Raji (cell line): ENCODE results near the gene PI3.

Experiments used
- POLR2A ChIP-seq: IDR thresholded peaks from 2 replicates; pipeline ENCODE4 v1.6.1; 2011; ENCODE audit warnings: low read depth, low read length, control low read depth; ENCODE audit not compliant: insufficient read depth

PI3 gene

DNA sequence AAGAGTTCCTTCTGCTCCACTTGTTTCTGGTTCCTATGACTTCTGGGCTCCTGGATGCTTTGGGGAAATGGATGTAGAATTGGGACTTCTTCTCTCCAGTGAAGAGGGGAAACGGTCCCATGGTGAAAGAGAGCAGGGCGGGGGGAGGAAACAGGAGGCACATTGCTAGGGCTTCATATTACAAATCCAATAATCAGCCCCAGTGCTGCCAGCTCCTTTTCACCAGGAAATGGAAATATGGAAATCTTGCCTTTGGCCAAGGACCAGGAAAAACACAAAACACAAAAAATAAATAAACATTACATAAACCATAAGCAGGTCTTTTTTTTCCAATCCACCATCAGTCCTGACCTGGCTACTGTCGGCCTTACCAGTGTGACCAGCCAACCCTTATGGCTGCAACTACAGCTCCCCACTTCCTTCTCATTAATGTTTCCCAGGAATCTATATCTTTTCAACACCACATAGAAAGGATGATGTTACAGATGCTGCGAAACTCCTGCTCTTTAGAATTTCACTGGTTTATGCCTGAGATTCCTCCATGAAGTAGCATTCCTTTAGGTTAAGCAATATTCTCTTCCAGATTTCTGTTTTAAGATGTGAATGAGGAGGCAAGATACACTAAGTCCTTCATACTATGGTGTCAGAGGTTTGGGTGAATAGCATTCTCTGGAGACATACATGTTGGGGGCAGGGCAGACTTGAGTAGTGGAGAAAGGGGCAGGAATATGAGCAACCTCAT is 2.0 kb downstream of the PI3 start:
- no peak for TF ChIP-seq POLR2A

DNA sequence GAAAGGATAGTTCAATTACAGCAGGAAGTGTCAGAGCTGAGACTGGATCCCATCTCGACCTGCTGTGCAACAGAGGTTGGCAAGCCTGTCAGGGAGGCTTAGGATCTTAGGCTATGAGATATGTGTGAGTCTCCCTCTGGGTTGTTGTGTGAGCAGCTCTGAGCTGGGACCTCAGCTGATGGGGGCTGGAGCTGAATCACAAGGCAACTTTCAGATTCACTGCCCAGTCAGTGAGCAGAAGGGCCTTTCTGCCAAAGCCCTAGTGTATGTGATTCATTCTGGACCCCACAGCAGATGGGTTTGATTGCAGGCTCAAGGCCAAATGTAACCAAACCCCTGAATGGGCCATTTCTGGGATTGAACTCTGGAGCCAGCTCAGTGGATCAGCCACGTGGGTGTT is 4.5 kb downstream of the PI3 start:
- TF ChIP-seq POLR2A: no peak

DNA sequence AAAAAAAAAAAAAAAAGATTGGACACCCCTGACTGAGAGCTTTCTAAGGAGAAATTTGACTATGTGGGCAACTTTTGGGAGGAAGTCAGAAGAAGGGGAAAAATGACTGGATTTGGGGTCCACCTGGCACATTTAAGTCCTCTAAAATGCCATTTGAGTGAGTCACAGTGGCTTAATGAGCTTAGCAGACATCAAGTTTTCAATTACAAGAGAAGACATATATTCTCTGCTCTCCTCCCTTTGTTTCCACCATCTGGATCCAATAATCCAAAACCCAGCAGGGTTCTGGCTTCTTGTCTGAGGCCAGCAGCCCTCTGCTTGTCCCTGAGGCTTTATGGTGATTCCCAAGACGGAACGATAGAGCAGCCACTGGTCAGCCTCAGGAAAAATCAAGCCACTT is 6.9 kb downstream of the PI3 start:
- TF ChIP-seq POLR2A: no peak

DNA sequence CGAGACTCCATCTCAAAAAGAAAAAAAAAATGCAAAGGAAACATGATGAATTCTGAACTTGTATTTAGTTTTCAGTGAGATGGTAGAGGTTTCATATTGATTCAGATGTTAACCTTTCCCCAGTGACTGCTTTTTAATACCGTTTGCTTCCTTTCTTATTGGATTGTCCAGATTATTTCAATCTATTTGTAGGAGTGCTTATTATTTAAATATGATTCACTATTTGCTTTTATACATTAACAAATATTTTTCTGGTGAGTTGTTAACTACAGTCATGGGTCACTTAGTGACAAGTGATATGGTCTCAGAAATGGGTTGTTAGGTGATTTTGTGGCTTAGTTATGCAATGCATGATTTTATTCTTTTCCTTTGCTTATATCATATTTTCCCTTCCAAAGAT is 8.4 kb downstream of the PI3 start:
- TF ChIP-seq POLR2A: no peak

DNA sequence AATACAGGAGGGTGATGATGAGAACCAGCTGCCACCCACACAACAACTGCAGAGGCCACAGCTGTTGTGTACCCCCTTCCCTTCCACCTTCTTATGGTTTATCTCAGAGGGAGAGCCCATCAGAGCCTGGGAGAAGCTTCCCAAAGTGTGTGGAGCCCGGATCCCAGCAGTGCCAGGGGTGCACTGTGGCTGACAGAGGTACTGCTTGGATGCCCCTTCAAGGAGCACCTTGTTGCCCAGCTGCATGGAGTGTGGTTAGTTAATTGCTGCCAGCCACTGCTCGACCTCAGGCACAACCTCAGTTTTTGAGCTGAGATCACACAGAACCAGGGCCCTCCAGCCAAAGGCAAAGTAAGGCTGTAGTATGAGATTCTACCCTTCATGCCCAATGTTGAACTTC is 13.0 kb downstream of the PI3 start:
- TF ChIP-seq POLR2A: no peak

DNA sequence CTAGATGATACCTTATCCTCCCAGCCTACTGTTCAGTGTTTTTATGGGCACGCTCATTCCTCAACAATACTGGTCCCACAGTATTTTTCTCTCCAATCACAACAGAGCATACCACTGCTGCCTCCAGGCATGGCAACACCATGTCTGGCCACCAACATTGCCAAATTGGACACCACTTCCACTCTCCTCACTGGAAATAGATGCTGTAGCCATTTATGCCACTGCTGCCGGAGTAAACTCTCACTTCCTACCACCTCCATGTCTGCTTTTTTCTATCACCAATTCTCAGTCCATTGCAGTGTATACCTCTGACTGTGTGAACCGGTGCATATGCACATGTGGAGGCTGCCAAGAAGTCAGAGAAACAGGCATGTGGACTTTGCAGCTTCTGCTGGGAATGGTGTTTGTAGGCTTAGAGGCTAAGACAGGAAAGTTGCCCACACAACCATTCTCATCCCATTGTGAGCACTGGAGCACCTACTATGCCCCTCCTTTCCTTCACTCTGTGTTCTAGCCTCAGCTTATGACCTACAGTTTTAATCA is 14.4 kb downstream of the PI3 start:
- TF ChIP-seq POLR2A: no peak

DNA sequence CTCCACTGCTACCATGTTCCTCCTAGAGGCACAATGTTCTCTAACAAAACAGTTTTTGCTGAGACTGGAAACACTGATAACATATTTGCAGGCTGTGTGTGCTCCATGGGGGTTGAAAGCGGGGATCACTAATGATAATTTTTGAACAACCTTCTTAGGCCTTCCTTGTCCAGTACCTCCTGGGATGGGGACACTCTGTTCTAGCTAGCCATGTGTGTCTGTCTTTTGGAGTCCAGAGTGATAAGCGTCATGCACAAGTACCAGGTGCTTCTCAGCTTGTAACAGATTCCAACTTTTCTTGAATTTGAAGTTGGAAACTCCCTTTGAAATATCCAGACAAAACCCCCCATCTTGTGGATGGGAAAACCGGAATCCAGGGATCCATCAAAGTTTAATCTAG is 15.2 kb downstream of the PI3 start:
- TF ChIP-seq POLR2A: no peak

DNA sequence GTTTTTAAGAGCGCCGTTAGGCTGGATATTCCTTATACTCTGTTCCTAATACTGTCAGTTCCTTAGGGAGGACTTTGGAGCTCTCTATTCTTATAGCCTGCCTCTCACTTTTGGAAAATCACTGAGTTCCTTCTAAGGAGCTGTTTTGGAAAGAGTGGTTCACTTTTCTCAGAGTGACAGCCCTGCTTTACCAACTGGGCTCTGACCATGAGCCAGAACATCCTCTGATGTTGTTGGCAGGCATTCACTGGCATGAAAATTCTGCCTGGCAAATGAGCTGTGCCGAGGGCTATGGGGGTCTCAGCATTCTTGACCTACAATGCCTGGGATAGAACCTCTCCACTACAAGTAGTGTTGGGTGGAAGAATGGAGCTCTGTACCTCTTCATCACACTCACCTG is 17.2 kb downstream of the PI3 start:
- TF ChIP-seq POLR2A: no peak

DNA sequence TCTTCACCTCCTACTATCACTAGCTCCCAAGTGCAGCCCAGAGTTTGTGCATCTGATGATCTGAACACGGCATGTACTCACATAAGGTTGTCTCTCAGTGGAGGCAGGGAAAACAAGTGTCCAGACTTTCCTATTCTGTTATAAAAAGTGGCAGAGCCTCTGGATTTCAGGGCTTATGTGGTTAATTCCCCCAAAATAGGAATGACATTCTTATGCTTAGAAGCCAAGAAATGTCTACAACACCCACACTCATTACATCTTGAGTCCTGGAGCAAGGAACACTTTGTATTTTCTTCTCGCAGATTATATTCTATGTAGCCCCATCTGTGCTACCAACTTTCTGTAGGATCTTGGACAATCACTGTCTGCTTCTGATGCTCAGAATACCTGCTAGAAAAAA is 18.6 kb downstream of the PI3 start:
- TF ChIP-seq POLR2A: no peak

DNA sequence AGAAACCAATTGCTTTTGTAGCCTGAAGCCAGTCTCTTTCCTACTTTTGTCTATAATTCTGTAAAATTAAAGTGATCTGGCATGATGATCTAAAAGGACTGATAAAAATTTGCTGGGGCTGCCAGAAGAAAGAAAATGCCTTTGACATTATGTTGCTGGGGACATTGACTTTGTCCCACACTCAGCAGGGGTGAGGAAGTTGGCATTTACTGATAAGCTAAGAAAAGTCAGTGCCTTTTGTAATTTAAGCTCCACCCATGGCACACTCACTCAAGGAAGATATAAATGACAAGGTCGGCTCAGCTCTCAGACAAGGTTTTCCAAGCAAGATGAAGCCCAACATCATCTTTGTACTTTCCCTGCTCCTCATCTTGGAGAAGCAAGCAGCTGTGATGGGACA is 32.0 kb downstream of the PI3 start, which contains the start of gene SEMG1:
Gene SEMG1, plus strand, starts transcription at position 309 of the 400 bp plus-strand sequence. Its CDS starts 21 bp downstream, at position 330.
- no peak for TF ChIP-seq POLR2A

DNA sequence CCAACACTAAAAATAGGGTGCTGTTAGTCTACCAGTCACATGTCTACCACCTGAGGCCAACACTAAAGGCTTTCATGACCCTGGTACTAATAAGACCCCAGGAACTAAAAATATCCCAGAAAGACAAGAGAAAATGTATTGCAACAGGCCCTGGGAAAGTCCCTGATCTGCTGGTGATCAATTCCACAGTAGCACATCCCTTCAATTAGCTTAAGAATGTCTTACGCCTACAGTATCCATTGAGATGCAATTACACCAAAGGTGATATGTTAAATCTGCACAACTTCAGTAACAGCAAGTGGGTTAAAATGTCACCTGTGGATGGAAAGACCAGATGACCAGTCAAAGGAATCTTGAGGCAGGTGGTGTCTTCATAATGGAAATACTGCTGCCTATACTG is 35.2 kb downstream of the PI3 start:
- TF ChIP-seq POLR2A: no peak

DNA sequence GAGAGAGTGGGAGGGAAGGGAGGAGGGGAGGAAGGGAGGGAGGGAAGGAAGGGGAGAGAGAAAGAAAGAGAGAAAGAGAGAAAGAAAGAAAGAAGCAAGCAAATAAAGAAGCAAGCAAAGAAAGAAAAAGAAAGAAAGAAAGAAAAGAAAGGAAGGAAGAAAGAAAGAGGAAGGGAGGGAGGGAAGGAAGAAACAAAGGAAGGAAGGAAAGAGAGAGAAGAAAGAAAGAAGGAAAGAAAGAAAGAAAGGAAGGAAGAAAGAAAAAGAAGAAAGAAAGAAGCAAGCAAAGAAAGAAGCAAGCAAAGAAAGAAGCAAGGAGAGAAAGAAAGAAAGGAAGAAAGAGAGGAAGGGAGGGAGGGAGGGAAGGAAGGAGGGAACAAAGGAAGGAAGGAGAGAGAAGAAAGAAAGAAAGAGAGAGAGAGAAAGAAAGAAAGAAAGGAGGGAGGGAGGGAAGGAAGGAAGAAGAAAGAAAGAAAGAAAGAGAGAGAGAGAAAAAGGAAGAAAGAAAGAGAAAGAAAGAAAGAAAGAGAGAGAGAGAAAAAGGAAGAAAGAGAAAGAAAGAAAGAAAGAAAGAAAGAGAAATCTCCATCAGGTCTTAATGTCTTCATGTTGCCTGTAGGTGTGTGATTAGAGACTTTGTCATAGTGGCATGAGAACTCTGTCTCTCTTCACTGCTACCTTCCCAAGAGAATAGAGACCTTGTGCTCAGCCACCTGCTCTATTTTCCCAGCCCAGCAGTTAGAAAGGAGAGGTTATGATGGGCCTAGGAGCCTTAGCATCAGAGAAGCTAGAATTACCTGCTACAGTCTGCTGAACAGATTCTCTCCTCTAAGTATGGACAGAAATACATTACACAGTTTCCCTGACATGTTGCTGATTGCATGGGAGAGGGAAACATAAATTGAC is 37.1 kb downstream of the PI3 start:
- no peak for TF ChIP-seq POLR2A

DNA sequence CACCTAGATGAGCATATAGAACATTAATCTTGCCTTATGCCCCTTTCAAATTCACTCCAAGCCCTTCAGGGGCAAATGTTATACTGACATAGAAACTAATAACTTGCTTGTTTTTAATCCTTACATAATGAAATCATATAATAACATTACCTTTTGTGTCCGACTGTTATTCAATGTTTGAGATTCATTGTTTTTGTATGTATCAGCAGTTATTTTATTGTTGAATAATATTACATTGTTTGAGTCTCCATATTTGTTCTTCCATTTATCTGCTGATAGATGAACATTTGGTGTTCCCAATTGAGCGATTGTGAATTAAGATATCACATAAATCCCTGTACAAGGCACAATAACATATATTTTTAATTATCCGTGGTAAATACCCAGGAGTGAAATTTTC is 38.1 kb downstream of the PI3 start:
- no peak for TF ChIP-seq POLR2A

DNA sequence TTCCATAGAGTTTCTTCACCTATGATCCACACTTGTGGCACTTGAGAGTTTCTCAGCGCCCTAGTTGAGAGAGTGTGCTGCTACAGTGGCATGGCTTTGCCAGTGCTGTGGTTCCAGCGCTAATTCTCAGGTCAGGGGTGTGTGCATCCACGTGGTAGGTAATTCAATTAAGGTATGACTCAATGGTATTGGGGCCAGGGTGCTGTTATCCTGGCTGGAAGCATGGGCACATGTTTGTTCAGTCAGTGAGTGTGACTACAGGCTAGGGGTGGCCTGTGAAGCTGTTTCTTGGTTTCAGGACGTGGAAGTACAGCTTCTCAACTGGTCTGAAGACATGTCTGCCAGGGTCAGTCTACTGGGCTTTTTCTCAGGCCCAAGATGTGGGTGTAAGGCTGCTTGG is 43.4 kb downstream of the PI3 start:
- TF ChIP-seq POLR2A: no peak

DNA sequence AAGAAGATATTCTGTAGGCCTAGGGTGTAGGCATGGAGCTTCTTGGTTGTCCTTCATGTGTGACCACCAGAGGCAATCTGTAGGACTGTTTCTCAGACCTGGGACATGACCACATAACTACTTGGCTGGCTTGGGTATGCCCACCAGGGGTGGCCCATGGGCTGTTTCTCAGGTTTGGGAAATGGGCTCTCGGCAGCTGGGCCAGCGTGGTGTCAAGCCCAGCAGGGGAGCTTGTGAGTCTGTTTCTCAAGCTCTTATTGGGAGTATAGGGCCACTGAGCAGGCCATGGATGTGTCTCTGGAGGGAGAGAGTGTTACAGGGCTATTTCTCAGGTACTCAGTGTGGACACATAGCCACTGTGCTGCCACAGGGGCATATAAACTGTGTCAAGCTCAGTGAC is 43.9 kb downstream of the PI3 start:
- TF ChIP-seq POLR2A: no peak

DNA sequence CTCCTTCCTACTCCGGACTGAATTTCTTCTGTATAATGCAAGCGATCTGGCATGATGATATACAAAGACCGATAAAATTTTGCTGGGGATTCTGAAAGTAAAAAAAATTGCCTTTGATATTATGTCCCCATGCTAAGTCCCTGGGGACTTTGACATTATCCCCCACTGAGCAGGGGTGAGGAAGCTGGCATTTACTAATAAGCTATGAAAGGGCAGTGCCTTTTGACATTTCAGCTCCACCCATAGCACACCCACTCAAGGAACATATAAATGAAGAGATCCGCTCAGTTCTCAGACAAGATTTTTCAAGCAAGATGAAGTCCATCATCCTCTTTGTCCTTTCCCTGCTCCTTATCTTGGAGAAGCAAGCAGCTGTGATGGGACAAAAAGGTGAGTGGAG is 46.4 kb downstream of the PI3 start, which contains the start of gene SEMG2:
Gene SEMG2, plus strand, starts transcription at position 298 of the 400 bp plus-strand sequence. Its CDS starts 17 bp downstream, at position 315.
- TF ChIP-seq POLR2A: no peak
